Measurements from ENCODE around the gene TMOD3. TPM values are rescaled to one million over a fixed set of nuclear protein-coding genes. Genes with fewer than 3 reads are reported as not detected.

TMOD3 gene
- total and polyA plus RNA-seq, 2 of the 4 experiments (the other 2 are of a cell fraction), result 10.7 to 22.0 TPM

DNA sequence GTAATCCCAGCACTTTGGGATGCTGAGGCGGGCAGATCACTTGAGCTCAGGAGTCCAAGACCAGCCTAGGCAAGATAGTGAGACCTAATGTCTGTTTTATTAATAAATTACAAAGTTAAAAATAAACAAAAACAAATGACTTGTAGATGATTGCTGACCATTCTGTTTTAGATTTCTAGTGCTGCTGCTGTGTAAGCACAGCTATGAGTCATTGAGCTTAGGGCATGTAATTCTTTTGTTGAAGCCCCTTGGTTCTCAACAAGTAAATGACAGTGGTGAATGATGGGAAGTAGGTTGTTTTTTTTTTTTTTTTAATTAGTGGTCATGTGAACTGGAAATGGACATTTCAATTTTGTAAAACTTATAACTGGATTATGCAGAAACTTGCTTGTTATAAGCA is 78.9 kb downstream of the TMOD3 start:
- Histone ChIP-seq H3K23ac (ENCODE audit: low read depth, low read length) (no peak overlapping the region), H3K27ac (ENCODE audit: insufficient read depth, low read length) (no peak overlapping the region), H3K14ac (replicated peaks; ENCODE audit: low read depth, low read length) (no peak overlapping the region), H3K9ac (ENCODE audit: low read depth, low read length) (no peak overlapping the region), H2AK5ac (ENCODE audit: low read depth, low read length) (no peak overlapping the region), H4K91ac (ENCODE audit: insufficient read depth, low read depth, low read length) (no peak overlapping the region), H3K36me3 (ENCODE audit: control insufficient read depth, insufficient read depth, low read length) (peaks cover 12% of the 10 kb centered on the region), H3K9me3 (ENCODE audit: control insufficient read depth, insufficient read depth, low read length) (no peaks in the 10 kb centered on the region), H2AK9ac (replicated peaks; ENCODE audit: low read depth, low read length, poor library complexity) (no peak overlapping the region), H3K79me1 (ENCODE audit: low read depth in 1 of 2, low read length in 2 of 2) (peaks cover 4 to 37% of the 10 kb centered on the region in 2 experiments), H4K8ac (ENCODE audit: low read depth in 2 of 2, low read length in 2 of 2) (no peak overlapping the region), H3K9me1 (ENCODE audit: insufficient read depth, low read length) (peaks cover 11% of the 10 kb centered on the region), H2BK120ac (ENCODE audit: low read depth, low read length) (no peak overlapping the region), H3K27me3 (ENCODE audit: control insufficient read depth, insufficient read depth, low read length) (no peaks in the 10 kb centered on the region), H3K56ac (ENCODE audit: extremely low read depth, insufficient read depth, low read length) (no peak overlapping the region), H4K5ac (ENCODE audit: low read depth, low read length) (no peak overlapping the region), H3K4me2 (ENCODE audit: low read depth, low read length) (no peak overlapping the region), H3K4me1 (ENCODE audit: control insufficient read depth, insufficient read depth, low read length) (peaks cover 12% of the 10 kb centered on the region), H2AFZ (replicated peaks; ENCODE audit: low read length, poor library complexity) (no peak overlapping the region), H3K18ac (ENCODE audit: low read depth, low read length) (no peak overlapping the region), H3K4me3 (ENCODE audit: insufficient read depth, low read depth, low read length) (no peak overlapping the region), H2BK5ac (ENCODE audit: low read depth, low read length, poor library complexity, severe bottlenecking) (no peak overlapping the region), H2BK20ac (ENCODE audit: low read depth, low read length) (no peak overlapping the region), H4K20me1 (ENCODE audit: insufficient read depth, low read length) (peaks cover 18% of the 10 kb centered on the region), H2BK15ac (ENCODE audit: low read depth, low read length) (no peak overlapping the region), H3K4ac (ENCODE audit: low read depth, low read length) (no peak overlapping the region)
- in situ Hi-C loops (cut with MboI; ENCODE audit: low sequenced_read_pairs) (loop anchor here (25.0 kb wide), 1 partner anchor 271 kb away; no protein-coding TSS in a partner anchor), intact Hi-C loops (cut with micrococcal nuclease) (no loop called here), dilution Hi-C loops (cut with HindIII; ENCODE audit: low sequenced_read_pairs, unreplicated experiment) (no loop called here)
- ATAC-seq (ENCODE audit: low read depth) (peak; percentile 53), DNase-seq (peak; percentile 59)
- BruUV-seq (replicated peaks), result no TSS peak
- ChIA-PET CTCF (no interaction called here), POLR2A (ENCODE audit: unreplicated experiment) (no interaction called here)
- no peak for TF ChIP-seq RCOR1 (IDR thresholded peaks at IDR 0.05; ENCODE audit: insufficient replicate concordance, low read length)
- TF ChIP-seq, protein P1, sequence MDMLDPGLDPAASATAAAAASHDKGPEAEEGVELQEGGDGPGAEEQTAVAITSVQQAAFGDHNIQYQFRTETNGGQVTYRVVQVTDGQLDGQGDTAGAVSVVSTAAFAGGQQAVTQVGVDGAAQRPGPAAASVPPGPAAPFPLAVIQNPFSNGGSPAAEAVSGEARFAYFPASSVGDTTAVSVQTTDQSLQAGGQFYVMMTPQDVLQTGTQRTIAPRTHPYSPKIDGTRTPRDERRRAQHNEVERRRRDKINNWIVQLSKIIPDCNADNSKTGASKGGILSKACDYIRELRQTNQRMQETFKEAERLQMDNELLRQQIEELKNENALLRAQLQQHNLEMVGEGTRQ (IDR thresholded peaks at IDR 0.05; ENCODE audit: low read depth, low read length), result no peak
- no peak for TF ChIP-seq CEBPB (IDR thresholded peaks at IDR 0.05; ENCODE audit: low read depth, low read length)
- TF ChIP-seq, protein P2, sequence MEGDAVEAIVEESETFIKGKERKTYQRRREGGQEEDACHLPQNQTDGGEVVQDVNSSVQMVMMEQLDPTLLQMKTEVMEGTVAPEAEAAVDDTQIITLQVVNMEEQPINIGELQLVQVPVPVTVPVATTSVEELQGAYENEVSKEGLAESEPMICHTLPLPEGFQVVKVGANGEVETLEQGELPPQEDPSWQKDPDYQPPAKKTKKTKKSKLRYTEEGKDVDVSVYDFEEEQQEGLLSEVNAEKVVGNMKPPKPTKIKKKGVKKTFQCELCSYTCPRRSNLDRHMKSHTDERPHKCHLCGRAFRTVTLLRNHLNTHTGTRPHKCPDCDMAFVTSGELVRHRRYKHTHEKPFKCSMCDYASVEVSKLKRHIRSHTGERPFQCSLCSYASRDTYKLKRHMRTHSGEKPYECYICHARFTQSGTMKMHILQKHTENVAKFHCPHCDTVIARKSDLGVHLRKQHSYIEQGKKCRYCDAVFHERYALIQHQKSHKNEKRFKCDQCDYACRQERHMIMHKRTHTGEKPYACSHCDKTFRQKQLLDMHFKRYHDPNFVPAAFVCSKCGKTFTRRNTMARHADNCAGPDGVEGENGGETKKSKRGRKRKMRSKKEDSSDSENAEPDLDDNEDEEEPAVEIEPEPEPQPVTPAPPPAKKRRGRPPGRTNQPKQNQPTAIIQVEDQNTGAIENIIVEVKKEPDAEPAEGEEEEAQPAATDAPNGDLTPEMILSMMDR (conservative IDR thresholded peaks at IDR 0.05; ENCODE audit: low read depth, low read length), result no peak
- TF ChIP-seq, protein P3, sequence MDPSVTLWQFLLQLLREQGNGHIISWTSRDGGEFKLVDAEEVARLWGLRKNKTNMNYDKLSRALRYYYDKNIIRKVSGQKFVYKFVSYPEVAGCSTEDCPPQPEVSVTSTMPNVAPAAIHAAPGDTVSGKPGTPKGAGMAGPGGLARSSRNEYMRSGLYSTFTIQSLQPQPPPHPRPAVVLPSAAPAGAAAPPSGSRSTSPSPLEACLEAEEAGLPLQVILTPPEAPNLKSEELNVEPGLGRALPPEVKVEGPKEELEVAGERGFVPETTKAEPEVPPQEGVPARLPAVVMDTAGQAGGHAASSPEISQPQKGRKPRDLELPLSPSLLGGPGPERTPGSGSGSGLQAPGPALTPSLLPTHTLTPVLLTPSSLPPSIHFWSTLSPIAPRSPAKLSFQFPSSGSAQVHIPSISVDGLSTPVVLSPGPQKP (IDR thresholded peaks at IDR 0.05; ENCODE audit: borderline replicate concordance, low read depth, low read length), result no peak
- no peak for TF ChIP-seq MAFK (IDR thresholded peaks at IDR 0.05; ENCODE audit: low read depth, low read length)
- no peak for TF ChIP-seq MXI1 (IDR thresholded peaks at IDR 0.05; ENCODE audit: borderline replicate concordance, low read depth, low read length)
- no peak for TF ChIP-seq NFE2L2 (IDR thresholded peaks at IDR 0.05; ENCODE audit: low read depth, low read length)
- WGBS, 2 experiments (ENCODE audit: extremely low coverage in 2 of 2, insufficient read length in 1 of 2), result no CpG with 5 or more reads among the region's 1 CpG

Data from IMR-90 (cell line).